Astrocyte (in vitro differentiated cells and primary cell): ENCODE data around the gene TLR2.

Experiments used
- CTCF ChIP-seq: IDR thresholded peaks from 2 replicates; pipeline ENCODE4 v1.5.1; 2011; ENCODE audit warnings: low read depth, mild to moderate bottlenecking, inconsistent platforms, low read length, moderate library complexity; ENCODE audit not compliant: insufficient read depth
- EZH2 ChIP-seq: IDR thresholded peaks from 2 replicates; pipeline ENCODE4 v1.6.1; 2012; ENCODE audit warnings: mild to moderate bottlenecking, low read length, inconsistent platforms; ENCODE audit not compliant: insufficient read depth

- no peak for TF ChIP-seq CTCF
- no peak for TF ChIP-seq EZH2
These were observed 15.4 kb upstream of the TLR2 start for GRCh38 chr4:153668647-153669046.
